HG02588 (cell line): Measurements from ENCODE around the gene NLGN1.
"Not testable (repeated sequence)": the region's sequence is repeated elsewhere in the genome, so short reads cannot be mapped to it uniquely, and the experiment has no call there.

Experiments
- ATAC-seq: cut with Tn5 transposase; IDR thresholded peaks from one replicate; pipeline ENCODE4 v1.9.1; 2021; ENCODE audit warnings: mild to moderate bottlenecking, moderate library complexity; ENCODE audit not compliant: unreplicated experiment

NLGN1 gene

DNA sequence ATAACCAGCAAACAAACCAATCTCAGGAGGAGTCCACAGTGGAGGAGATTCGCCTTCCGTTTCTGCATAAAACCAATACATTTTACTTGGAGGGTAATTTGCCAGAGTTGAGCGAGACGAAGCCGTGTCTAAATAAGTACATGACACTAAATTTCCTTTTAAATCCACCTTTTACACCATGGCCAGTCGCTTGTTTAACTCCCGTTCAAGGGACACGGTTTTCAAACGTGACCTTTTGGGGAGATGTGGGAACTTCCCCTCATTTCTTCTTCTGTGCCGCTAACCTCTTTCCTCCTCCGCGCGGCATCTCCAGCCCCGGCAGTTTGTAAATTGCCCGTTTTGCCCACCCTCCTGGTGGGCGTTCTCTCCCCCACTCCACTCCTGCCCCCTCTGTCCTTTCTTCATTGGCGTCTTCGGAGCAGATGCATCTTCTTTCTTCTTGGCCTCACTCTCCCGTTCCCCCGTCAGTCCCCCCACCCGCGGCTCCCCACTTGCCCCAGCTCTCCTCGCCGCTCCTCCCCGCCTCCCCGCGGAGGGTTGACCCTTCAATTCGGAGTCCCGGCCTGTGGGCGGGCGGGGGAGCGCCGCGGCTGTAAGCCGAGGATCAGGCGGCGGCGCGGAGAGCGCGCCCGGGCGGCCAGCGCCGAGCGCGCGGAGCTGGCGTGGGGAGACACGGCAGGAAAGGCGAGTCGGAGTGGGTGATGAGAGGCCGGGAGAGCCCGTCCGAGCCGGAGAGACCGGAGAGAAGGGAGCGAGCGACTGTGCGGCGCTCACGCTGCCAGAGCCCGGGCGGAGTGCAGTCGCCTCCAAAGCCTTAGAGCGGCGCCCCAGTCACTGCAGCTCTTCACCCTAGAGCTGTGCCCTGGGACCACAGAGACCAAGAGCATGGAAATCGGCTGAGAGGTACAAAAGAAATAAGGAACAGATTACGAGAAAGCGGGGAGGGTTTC, at the start of gene NLGN1:
Gene NLGN1, plus strand, starts transcription at position 584 of the 950 bp plus-strand sequence.
- no peak for ATAC-seq

DNA sequence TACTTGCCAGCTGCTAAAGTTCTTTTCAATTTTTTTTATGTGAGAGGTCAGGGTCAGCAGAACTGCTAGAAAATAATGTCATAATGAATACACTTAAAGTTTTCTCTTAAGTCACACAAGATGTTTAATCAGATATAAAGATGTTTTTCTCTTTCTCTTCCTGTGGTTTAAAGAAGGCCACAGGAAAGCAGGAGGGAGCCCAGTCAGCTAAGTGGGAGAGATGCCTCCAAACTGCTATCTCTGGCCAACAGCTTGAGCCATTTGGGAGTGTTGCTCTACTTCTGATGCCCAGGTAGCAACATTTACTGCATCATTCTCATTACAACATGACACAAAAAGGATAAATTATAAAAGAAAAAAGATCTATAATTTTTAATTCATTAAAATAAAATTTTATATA, 45.7 kb upstream of the NLGN1 start:
- ATAC-seq, result no peak

- not testable (repeated sequence) for ATAC-seq
Observed at GRCh38 chr3:173353137-173353536, 44.4 kb upstream of the NLGN1 start.

- ATAC-seq, result no peak
Observed at GRCh38 chr3:173354124-173354523, 43.4 kb upstream of the NLGN1 start.

GRCh38 chr3:173371848-173372487, 25.6 kb upstream of the NLGN1 start:
- no peak for ATAC-seq

GRCh38 chr3:173380681-173381080, 16.9 kb upstream of the NLGN1 start:
- ATAC-seq, result no peak

DNA sequence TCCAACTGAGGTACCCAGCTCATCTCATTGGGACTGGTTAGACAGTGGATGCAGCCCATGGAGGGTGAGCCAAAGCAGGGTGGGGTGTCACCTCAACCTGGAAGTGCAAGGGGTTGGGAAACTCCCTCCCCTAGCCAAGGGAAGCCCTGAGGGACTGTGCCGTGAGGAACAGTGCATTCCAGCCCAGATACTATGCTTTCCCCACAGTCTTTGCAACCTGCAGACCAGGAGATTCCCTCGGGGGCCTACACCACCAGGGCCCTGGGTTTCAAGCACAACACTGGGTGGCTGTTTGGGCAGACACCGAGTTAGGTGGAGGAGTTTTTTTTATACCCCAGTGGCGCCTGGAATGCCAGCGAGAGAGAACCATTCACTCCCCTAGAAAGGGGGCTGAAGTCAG, 15.6 kb upstream of the NLGN1 start:
- not testable (repeated sequence) for ATAC-seq

- peak; percentile 39 for ATAC-seq
Observed at GRCh38 chr3:173395073-173395411, 2.5 kb upstream of the NLGN1 start.

- ATAC-seq, result peak; percentile 96
Observed at GRCh38 chr3:173395412-173396181, 1.9 kb upstream of the NLGN1 start.

- ATAC-seq, result no peak
Observed at GRCh38 chr3:173396191-173397041, 1.1 kb upstream of the NLGN1 start.

- no peak for ATAC-seq
Observed at GRCh38 chr3:173398111-173398479, 551 bp downstream of the NLGN1 start.

- ATAC-seq, result no peak
Observed at GRCh38 chr3:173399044-173399443, 1.5 kb downstream of the NLGN1 start.

DNA sequence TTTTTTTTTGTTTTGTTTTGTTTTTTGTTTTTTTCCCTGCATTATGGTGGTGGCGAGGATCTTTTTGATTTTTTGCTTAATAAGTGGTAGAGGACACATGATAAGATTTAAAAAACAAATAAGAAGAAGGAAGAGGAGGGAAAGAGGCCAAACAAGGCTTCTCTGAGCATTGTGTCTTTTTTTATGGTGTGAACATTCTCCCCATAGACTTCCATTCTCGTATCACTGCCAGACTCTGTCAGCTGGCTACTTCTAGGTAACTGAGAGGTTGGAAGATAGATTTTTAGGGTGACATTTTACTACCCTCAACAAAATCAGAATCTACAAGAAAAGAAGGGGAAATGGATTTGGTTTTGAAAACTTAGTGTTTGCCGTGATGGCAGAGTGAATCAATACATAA, 3.8 kb downstream of the NLGN1 start:
- ATAC-seq, result no peak

GRCh38 chr3:173402656-173403055, 5.1 kb downstream of the NLGN1 start:
- ATAC-seq, result no peak

GRCh38 chr3:173403376-173403775, 5.8 kb downstream of the NLGN1 start:
- no peak for ATAC-seq

GRCh38 chr3:173404156-173404555, 6.6 kb downstream of the NLGN1 start:
- ATAC-seq, result no peak

GRCh38 chr3:173410436-173410835, 12.9 kb downstream of the NLGN1 start:
- no peak for ATAC-seq

DNA sequence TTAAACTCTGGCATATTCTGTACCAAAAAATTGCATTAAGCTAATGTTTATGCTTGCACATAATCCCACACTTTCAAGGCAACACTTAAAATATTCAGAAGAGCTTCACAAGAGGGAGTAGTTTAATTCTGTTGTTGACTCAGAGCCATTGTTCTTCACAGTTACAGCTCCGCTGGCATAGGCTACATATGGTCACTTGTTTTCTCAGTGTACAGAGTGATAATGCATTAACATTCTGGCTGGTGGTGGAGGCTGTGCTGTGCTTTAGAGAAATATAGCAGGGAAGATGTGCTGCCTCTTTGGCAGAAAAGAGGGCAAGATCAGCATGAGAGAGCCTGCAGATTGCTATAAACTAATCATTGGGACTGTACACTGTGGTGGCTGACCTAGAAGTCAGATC, 13.3 kb downstream of the NLGN1 start:
- ATAC-seq, result no peak

- no peak for ATAC-seq
Observed at GRCh38 chr3:173411375-173411973, 13.9 kb downstream of the NLGN1 start.

DNA sequence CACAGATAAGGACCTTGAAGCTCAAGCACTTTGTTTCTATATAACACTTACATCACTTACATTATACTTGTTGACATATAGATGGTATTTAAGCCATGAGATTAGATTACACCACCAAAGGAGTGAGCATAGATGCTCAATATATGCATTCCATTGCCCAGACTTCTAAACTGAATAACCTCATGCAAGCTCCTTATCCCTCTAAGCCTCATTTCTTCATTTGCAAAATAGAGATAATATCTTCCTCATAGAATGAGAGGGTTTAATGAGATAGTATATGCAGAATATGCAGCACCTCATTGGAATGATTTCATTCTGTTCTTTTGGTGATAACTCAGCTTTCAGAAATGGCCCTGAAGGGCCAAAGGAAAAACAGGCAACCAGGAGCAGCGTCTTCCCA, 18.5 kb downstream of the NLGN1 start:
- ATAC-seq, result no peak
